Epithelial cell of proximal tubule (primary cell): ENCODE data around the gene PLA2G2F. TPM values are rescaled to one million over a fixed set of nuclear protein-coding genes. Genes with fewer than 3 reads are reported as not detected.

Source experiments
- DNase-seq: peaks from one replicate; pipeline ENCODE4 v3.0.0-alpha.2; 2011; ENCODE audit warnings: low read depth
- H3K4me3 ChIP-seq: 2 replicates; pipeline ENCODE4 v1.5.1; 2011; ENCODE audit warnings: low read depth, mild to moderate bottlenecking, low read length
- total RNA-seq: library from RNA; depleted of rRNA; stranded (reverse); fragments of >200 nt; gene quantifications from 2 replicates; pipeline ENCODE4 v1.2.3, GENCODE V29; 2015
- TF ChIP-seq, protein P1 (sequence below): conservative IDR thresholded peaks from 2 replicates; pipeline ENCODE4 v1.5.1; 2012; ENCODE audit warnings: low read depth, mild to moderate bottlenecking, low read length

PLA2G2F gene
- total RNA-seq, 1 donor from 2014 or later = 4.2 TPM

DNA sequence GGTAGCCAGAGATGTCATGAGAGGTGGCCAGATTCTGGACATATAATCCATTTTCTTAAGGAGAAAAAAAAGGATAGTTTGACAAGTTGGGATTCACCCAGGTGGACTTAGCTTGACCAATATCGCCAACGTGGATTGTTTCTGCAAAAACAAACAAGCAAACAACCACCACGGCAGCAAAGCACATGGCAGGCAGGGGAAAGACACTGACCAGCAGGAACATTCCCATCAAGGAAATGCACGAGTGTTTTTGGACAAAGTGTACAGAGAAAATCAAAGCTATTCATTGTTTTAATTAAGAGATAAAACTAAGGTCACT, 56.3 kb downstream of the PLA2G2F start:
- no peak overlapping the region for H3K4me3 ChIP-seq
- TF ChIP-seq, protein P1, sequence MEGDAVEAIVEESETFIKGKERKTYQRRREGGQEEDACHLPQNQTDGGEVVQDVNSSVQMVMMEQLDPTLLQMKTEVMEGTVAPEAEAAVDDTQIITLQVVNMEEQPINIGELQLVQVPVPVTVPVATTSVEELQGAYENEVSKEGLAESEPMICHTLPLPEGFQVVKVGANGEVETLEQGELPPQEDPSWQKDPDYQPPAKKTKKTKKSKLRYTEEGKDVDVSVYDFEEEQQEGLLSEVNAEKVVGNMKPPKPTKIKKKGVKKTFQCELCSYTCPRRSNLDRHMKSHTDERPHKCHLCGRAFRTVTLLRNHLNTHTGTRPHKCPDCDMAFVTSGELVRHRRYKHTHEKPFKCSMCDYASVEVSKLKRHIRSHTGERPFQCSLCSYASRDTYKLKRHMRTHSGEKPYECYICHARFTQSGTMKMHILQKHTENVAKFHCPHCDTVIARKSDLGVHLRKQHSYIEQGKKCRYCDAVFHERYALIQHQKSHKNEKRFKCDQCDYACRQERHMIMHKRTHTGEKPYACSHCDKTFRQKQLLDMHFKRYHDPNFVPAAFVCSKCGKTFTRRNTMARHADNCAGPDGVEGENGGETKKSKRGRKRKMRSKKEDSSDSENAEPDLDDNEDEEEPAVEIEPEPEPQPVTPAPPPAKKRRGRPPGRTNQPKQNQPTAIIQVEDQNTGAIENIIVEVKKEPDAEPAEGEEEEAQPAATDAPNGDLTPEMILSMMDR = no peak
- DNase-seq = no peak

DNA sequence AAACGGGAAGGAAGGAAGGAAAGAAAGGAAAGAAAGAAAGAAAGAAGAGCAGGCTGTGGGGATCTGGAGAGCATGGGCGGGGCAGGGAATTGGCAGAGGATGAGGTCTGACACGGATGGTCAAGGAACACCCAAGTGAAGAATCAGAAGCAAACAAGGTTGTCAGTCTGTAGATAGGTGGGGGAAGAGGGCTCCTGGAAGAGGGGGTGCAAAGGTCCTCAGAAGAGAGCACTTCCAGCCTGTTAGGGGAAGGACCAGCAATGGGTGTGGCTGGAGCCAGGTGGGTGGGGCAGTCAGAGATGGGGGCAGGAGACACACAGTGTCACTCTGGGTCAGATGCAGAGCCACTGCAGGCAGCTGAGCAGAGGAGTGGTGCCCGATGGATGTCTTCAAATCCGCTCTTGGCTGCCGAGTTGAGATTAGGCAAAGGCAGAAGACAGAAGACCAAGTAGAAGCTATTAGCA, 58.2 kb downstream of the PLA2G2F start:
- TF ChIP-seq, protein P1 = no peak
- DNase-seq = no peak
- H3K4me3 ChIP-seq = no peak overlapping the region

DNA sequence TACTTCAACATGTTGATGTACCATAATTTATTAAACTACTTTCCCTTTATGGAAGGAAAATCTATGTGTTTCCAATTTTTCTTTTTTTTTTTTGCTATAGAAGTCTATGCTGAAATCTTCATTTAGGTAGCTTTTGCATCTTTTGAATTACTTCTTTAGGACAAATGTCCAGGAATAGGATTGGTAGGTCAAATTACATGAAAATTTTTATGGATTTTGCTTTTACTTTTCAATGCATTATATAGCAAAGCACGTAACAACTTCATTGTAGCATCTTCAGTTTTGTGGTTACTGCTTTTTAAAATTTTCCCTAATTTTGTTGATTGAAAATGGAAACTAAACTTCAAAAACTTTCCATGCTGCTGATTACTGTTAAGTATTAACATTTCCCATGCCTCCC, 59.2 kb downstream of the PLA2G2F start:
- TF ChIP-seq, protein P1 = no peak
- H3K4me3 ChIP-seq = no peak overlapping the region
- no peak for DNase-seq

DNA sequence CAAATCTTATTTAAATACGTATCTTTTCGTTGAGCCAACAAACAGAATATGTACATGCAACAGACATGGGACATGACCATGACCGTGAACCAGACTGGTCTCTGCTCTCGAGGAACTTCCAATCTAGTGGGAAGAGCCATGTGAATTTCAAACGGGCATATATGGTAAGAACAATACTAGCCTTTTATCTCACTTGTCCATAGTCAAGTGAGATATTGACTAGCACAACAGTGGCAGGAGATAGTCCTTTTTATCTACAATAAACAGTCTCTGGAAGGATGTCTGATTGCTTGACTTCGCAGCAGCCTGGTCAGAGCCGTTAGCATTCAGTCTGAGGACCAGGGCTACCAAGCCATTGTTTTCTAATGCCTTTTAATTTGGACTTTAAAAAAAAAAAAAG, 59.8 kb downstream of the PLA2G2F start:
- TF ChIP-seq, protein P1 = no peak
- no peak for DNase-seq
- no peak overlapping the region for H3K4me3 ChIP-seq

DNA sequence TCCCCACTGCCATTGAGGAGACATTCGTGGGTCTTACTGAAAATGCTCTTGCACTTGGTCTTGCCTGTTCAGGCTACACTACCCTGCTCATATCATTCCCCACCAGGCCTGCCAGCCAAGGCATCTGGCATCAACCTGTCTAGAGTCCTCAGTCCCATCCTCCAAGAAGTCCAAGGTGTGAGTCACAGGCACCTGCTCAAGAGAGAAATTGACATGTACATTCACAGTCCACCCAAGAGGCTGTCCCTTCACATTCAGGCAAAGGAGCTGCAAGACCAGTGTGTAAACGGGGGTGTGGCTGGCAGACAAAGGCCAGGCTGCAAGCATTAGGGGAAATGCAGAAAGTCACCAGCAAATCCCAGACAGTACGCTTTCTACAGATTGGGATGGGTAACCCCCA, 60.3 kb downstream of the PLA2G2F start:
- TF ChIP-seq, protein P1 = no peak
- H3K4me3 ChIP-seq = no peak overlapping the region
- no peak for DNase-seq

DNA sequence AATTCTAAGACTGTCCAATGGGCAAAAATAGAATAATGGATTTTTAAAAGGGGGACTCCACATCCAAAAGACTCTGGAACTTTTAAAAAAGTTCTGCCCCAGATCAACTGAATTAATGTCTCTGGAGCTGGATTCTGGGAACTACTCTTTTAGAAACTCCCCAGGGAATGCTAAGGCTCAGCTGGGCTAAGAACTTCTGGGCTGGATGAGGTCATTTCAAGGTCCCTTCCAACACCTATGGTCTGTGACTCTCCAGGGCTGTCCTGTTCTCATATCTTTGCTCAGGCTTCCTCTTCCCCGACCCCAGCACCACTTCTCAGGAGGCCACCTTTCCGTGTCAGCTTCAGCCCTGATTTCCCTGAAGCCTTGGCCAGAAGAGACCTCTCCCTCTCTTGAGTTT, 60.7 kb downstream of the PLA2G2F start:
- TF ChIP-seq, protein P1 = no peak
- no peak for DNase-seq

More for the DNA sequence above, 60.7 kb downstream of the PLA2G2F start:
- no peak overlapping the region for H3K4me3 ChIP-seq

Other genes with a start within 250 kb of the PLA2G2F start
- not detected in 2 replicates for gene PLA2G2E, start 215.7 kb upstream of the PLA2G2F start, total RNA-seq
- not detected in 2 replicates for gene PLA2G2A, start 159.7 kb upstream of the PLA2G2F start, total RNA-seq
- gene PLA2G5, start 69.1 kb upstream of the PLA2G2F start, total RNA-seq = not detected in 2 replicates
- gene PLA2G2D, start 19.8 kb upstream of the PLA2G2F start, total RNA-seq = not detected in 2 replicates
- 0.14 and 0.23 TPM in 2 replicates for gene UBXN10, start 46.8 kb downstream of the PLA2G2F start, total RNA-seq
- not detected in 2 replicates for gene PLA2G2C, start 47.2 kb downstream of the PLA2G2F start, total RNA-seq
- not detected in 2 replicates for gene VWA5B1, start 151.6 kb downstream of the PLA2G2F start, total RNA-seq